ENCODE results near the gene DISP2.

DNA sequence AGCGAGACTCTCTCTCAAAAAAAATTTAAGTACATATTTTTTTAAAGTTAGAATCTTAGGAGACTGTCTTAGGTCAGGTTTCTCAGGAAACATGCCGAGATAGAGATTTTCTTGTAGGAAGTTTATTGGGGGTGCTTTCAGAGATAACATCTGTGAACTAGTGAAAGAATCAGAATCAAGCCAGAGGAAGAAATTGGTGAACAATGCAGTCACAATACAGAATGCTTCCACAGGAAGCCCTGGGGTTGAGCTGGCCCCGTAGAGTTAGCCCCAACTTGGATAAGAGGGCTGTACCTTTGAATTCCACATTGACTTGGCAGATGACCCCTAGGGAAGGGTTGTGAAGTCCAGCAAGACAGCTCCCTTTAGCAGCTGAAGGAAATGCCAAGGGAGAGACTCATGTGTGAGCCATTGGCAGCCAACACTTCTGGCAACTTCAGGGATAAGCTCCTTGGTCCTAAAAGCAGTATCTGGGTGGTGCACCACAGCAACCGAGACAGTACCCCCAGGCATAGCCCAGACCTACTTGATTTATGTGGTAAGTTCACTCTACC is 43.2 kb upstream of the DISP2 start:
- TF ChIP-seq POLR2A (conservative IDR thresholded peaks at IDR 0.05) (no peak), CREB1 (IDR thresholded peaks at IDR 0.05) (no peak), CREB1 (CRISPR knock-in tag; IDR thresholded peaks at IDR 0.05) (no peak), MCM3 (IDR thresholded peaks at IDR 0.05) (no peak), FOSL1 (tag; conservative IDR thresholded peaks at IDR 0.05) (no peak), RFX5 (IDR thresholded peaks at IDR 0.05; ENCODE audit: low read depth, low read length) (no peak), CTCF (IDR thresholded peaks at IDR 0.05 in 2 of 3, conservative IDR thresholded peaks at IDR 0.05 in 1 of 3; ENCODE audit: insufficient read depth in 2 of 3, low read depth in 1 of 3, low read length in 3 of 3) (no peak), CHD4 (IDR thresholded peaks at IDR 0.05; ENCODE audit: insufficient read depth, insufficient replicate concordance, low read depth, low read length, poor library complexity, severe bottlenecking) (no peak), ZNF274 (IDR thresholded peaks at IDR 0.05; ENCODE audit: borderline replicate concordance, low read depth, low read length) (no peak), SRSF1 (IDR thresholded peaks at IDR 0.05; ENCODE audit: low read depth, low read length) (no peak), MAX (CRISPR knock-in tag; IDR thresholded peaks at IDR 0.05) (no peak), ZNF239 (CRISPR knock-in tag; IDR thresholded peaks at IDR 0.05) (no peak)
- TF ChIP-seq, protein P1, sequence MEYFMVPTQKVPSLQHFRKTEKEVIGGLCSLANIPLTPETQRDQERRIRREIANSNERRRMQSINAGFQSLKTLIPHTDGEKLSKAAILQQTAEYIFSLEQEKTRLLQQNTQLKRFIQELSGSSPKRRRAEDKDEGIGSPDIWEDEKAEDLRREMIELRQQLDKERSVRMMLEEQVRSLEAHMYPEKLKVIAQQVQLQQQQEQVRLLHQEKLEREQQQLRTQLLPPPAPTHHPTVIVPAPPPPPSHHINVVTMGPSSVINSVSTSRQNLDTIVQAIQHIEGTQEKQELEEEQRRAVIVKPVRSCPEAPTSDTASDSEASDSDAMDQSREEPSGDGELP (CRISPR knock-in tag; IDR thresholded peaks at IDR 0.05; ENCODE audit: borderline replicate concordance) = no peak
- TF ChIP-seq, protein P2, sequence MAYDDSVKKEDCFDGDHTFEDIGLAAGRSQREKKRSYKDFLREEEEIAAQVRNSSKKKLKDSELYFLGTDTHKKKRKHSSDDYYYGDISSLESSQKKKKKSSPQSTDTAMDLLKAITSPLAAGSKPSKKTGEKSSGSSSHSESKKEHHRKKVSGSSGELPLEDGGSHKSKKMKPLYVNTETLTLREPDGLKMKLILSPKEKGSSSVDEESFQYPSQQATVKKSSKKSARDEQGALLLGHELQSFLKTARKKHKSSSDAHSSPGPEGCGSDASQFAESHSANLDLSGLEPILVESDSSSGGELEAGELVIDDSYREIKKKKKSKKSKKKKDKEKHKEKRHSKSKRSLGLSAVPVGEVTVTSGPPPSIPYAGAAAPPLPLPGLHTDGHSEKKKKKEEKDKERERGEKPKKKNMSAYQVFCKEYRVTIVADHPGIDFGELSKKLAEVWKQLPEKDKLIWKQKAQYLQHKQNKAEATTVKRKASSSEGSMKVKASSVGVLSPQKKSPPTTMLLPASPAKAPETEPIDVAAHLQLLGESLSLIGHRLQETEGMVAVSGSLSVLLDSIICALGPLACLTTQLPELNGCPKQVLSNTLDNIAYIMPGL (CRISPR knock-in tag; IDR thresholded peaks at IDR 0.05) = no peak
- TF ChIP-seq, protein P3, sequence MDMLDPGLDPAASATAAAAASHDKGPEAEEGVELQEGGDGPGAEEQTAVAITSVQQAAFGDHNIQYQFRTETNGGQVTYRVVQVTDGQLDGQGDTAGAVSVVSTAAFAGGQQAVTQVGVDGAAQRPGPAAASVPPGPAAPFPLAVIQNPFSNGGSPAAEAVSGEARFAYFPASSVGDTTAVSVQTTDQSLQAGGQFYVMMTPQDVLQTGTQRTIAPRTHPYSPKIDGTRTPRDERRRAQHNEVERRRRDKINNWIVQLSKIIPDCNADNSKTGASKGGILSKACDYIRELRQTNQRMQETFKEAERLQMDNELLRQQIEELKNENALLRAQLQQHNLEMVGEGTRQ (CRISPR knock-in tag; IDR thresholded peaks at IDR 0.05) = no peak

All from K562 (cell line).